Measurements from ENCODE around the gene PUM1. TPM values are rescaled to one million over a fixed set of nuclear protein-coding genes. Genes with fewer than 3 reads are reported as not detected.
A peak's percentile ranks its signal among the peaks of the same experiment; 100 is the strongest.
"Not testable (repeated sequence)": the region's sequence is repeated elsewhere in the genome, so short reads cannot be mapped to it uniquely, and the experiment has no call there.

The PUM1 gene
- total RNA-seq, 2 experiments from 2014 or later = 99.3 to 102 TPM

DNA sequence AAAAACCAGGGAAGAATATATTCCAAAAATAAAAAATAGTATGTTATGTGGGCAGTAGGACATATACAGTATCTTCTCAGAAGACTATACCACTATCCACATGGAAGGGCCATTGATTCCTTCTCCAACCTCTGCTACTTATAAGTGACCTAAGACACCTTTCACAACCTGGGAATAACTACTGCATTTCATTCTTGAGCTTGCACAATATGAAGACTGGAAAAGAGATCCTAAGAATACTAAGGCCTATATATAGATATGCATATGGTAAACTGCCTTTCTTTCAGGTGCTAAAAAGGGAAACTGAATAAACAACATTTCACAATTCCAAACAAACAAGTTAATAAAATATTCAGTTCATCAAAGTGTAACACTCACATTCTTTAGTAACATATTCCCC, 125.0 kb downstream of the PUM1 start:
- no peaks in the 10 kb centered on the region for H3K4me1 Mint-ChIP-seq
- POLR2A ChIA-PET = no interaction called here
- H3K4me3 Mint-ChIP-seq = no peak overlapping the region
- no peak for DNase-seq
- no peaks in the 10 kb centered on the region for H3K9me3 Mint-ChIP-seq
- peaks cover 50% of the 10 kb centered on the region for H3K36me3 Mint-ChIP-seq (ENCODE audit: low read depth)
- H3K27ac Mint-ChIP-seq = no peak overlapping the region
- H3K27me3 Mint-ChIP-seq = no peaks in the 10 kb centered on the region
- CTCF ChIA-PET = interaction anchor here (1.0 to 1.5 kb wide), 2 partner anchors 24 to 221 kb away, joined by 3 read pairs; no protein-coding TSS in a partner anchor

DNA sequence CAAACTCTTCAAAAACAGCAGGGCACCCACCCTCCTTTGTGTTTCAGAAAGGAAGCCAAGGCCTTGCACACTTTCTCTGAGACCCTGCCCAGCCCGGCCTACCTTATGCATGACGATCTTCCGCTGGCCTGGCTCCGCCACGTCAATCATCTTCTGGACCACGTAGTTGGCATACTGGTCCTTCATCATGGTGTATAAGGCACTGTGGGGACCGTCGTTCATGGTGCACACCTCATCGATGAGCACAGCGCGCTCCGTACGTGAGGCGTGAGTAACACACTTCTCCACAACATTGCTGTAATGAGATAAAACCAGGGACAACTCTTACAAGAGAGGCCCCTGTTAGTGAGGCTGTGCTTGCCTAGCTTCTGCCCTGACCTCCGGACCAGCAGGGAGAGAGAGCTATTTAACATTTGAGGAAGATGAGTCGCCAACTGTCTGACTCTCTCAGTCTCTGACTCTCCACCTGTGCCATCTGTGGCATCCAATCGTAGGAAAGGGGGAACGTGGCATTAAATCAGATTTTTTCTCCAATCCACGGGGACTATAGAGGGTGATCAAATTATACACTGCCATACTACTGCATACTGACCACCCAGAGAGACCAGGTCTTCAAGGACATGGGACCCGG, 128.9 kb downstream of the PUM1 start:
- Mint-ChIP-seq H3K27ac (no peak overlapping the region), H3K4me1 (no peaks in the 10 kb centered on the region), H3K4me3 (no peak overlapping the region), H3K36me3 (ENCODE audit: low read depth) (peaks cover 38% of the 10 kb centered on the region), H3K27me3 (no peaks in the 10 kb centered on the region), H3K9me3 (no peaks in the 10 kb centered on the region)
- POLR2A ChIA-PET = no interaction called here
- CTCF ChIA-PET = no interaction called here
- no peak for DNase-seq

DNA sequence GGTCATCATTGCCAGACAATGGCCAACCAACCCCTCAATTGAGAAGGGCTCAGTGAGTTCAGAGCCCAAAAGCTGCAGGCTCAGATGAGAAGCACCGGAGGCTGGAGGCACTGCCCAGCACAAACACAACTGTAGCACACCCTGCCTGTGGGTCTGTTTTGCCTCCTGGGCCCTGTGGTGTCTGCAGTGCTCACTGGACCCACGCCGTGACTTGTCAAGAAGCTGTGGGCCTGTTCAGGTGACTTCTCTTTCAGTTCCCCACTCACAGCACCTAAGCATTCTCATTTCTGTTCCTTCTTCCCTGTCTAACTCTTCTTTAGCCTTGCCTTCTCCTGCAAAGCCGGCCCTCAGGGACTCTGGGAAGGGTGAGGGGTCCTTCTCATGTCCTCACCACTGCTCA, 129.8 kb downstream of the PUM1 start:
- H3K36me3 Mint-ChIP-seq (ENCODE audit: low read depth) = peaks cover 36% of the 10 kb centered on the region

DNA sequence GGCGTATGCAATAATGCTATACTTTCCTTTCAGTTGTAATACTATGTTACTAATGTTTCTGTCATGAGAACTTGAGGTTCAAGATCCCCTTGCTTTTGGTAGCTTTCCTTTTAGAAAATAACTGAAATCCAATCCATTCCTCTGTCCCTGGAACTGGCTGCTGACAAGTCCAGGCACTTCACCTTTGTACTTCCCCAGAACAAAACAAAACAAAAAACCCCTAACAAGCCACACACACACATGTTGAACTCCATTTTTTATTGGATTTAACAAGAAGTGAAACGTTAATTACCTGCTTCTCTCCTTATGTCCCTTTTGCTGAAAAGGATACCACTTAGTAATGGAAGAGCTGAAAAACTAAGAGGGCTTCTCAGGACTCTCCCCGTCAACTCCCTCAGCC, 130.9 kb downstream of the PUM1 start:
- DNase-seq = no peak
- Mint-ChIP-seq H3K36me3 (ENCODE audit: low read depth) (peaks cover 30% of the 10 kb centered on the region), H3K9me3 (no peaks in the 10 kb centered on the region), H3K4me1 (no peaks in the 10 kb centered on the region), H3K27ac (peak overlapping the region; percentile 3), H3K4me3 (no peak overlapping the region), H3K27me3 (no peaks in the 10 kb centered on the region)
- POLR2A ChIA-PET = no interaction called here
- CTCF ChIA-PET = interaction anchor here (0.6 to 1.5 kb wide), 9 partner anchors 11 to 700 kb away, joined by 3 to 4 read pairs (median 3); no protein-coding TSS in a partner anchor

More for the DNA sequence above, 129.8 kb downstream of the PUM1 start:
- H3K4me3 Mint-ChIP-seq, CTCF ChIA-PET, H3K27ac Mint-ChIP-seq, H3K4me1 Mint-ChIP-seq, H3K27me3 Mint-ChIP-seq, DNase-seq, H3K9me3 Mint-ChIP-seq, POLR2A ChIA-PET: not testable (repeated sequence)

DNA sequence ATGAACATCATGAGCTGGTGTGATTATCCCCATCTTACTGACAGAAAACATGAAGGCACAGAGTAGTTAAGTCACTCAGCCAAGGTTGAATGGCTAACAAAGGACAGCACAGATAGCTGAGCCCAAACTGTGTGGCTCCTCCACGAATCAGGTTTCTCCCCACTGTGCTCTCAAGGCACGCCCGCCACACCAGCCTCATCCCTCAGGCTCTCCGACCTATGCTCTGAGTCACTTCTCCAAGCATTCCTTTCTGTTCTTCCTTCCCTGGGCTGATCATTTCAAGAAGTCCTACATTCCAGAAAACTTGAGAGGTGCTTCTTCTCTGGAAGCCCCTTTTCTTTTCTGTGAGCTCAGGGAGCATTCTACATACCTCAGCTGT, 131.7 kb downstream of the PUM1 start:
- ChIA-PET POLR2A (no interaction called here), CTCF (interaction anchor here (0.7 to 1.5 kb wide), 8 partner anchors 10 to 699 kb away, joined by 3 to 4 read pairs (median 4); no protein-coding TSS in a partner anchor)
- DNase-seq = no peak
- Mint-ChIP-seq H3K4me1 (no peaks in the 10 kb centered on the region), H3K4me3 (no peak overlapping the region), H3K27me3 (no peaks in the 10 kb centered on the region), H3K9me3 (no peaks in the 10 kb centered on the region), H3K36me3 (ENCODE audit: low read depth) (peaks cover 29% of the 10 kb centered on the region), H3K27ac (no peak overlapping the region)

DNA sequence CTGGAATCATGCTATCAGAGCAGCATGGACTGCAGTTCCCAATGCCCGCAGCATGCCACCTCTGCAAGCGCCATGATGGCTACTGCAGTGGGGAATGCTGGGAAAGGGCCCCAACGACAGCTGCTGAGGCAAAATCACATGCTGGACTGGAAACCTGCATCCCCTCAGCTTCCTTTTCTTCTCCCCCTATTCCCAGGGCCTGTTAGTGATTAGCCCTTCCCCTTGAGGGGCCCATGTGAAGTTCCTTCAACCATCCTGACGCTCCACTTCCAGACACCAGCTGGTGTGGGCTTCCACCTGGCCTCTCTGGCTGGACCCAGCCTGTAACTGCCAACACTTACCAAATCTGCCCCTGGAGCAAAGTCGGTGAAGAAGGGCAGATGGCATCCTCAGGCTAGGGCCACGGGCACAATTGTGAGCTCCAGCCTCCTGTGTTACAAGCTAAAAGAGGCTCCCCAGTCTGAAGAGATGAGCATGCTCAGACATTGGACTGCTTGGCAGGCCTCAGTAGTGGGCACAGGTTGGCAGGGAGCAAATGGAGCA, 134.8 kb downstream of the PUM1 start:
- ChIA-PET CTCF (interaction anchor here (0.7 to 1.0 kb wide), 2 partner anchors 26 to 145 kb away, joined by 3 read pairs; no protein-coding TSS in a partner anchor), POLR2A (no interaction called here)
- Mint-ChIP-seq H3K36me3 (ENCODE audit: low read depth) (peaks cover 14% of the 10 kb centered on the region), H3K4me1 (peaks cover 2% of the 10 kb centered on the region), H3K9me3 (no peaks in the 10 kb centered on the region), H3K27me3 (no peaks in the 10 kb centered on the region), H3K4me3 (no peak overlapping the region), H3K27ac (no peak overlapping the region)
- DNase-seq = no peak

DNA sequence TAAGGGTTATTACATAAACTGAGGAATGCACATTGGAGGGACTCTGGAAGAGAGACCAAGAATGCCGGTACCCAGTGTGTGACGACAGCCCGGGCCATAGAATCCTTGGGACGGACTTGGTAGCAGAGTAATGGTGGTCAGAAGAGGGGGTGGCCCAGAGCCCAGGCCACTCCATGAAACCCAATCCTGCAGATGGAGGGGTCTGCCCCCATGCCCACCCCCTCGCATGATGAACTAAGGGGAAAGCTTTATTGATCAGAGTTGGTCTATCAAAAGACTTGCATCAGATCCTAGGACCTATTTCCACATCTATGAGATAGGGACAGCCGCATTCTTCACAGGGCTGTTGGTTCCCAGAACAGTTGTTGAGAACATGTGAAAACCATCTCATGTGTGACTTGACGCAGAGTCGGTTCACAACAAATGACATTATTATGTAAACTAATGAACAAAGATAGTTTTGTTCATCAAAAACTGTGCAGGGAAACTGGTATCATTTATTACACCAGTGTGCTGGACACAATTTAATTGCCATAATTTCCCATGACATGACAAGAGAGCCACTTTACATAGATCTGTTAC, 135.5 kb downstream of the PUM1 start:
- Mint-ChIP-seq H3K4me3 (no peak overlapping the region), H3K27ac (no peak overlapping the region), H3K9me3 (no peaks in the 10 kb centered on the region), H3K27me3 (no peaks in the 10 kb centered on the region), H3K4me1 (peaks cover 2% of the 10 kb centered on the region), H3K36me3 (ENCODE audit: low read depth) (peaks cover 10% of the 10 kb centered on the region)
- no peak for DNase-seq
- ChIA-PET CTCF (interaction anchor here (1.0 kb wide), 1 partner anchor 145 kb away, joined by 3 read pairs; no protein-coding TSS in a partner anchor), POLR2A (no interaction called here)

DNA sequence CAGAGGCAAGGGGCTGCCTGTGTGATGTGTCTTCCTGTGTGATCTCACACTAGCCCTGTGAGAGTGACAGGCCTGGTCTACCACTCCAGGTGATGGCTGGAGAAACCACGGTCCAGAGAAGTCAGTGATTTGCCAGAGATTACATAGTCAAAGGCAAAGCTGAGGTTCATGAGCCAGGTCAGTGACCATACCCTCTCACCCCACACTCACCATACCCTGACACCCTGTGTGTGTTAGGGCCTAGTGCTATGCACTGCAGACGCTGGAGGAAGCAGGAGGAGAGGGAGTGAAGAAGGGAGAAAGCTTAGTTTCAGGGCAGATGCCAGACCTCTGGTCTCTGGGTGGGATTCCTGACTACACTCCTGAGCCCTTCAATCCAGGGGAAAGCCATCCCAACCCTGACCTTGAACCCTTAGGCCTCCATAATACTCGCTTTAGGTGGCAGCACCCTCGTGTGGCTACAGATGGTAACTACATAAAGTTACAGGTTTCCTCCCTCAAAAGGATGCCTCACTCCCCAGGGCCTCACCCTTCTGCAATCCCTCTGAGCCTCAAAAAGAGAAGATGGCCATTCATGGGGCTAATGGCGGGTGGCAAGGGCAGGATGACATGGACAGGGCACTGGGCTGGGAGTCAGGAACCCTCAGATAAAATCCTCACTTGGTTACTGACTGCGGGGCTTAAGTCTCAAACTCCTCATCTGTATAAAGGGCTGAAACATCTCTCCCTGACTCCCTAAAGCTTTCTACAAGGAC, 136.2 kb downstream of the PUM1 start:
- Mint-ChIP-seq H3K36me3 (ENCODE audit: low read depth) (peaks cover 4% of the 10 kb centered on the region), H3K9me3 (no peaks in the 10 kb centered on the region), H3K27me3 (no peaks in the 10 kb centered on the region), H3K4me1 (peaks cover 2% of the 10 kb centered on the region), H3K4me3 (no peak overlapping the region), H3K27ac (no peak overlapping the region)
- POLR2A ChIA-PET = no interaction called here
- CTCF ChIA-PET = interaction anchor here (0.6 to 2.1 kb wide), 10 partner anchors 9 to 222 kb away, joined by 3 to 10 read pairs (median 3); no protein-coding TSS in a partner anchor
- peak; percentile 66 for DNase-seq

DNA sequence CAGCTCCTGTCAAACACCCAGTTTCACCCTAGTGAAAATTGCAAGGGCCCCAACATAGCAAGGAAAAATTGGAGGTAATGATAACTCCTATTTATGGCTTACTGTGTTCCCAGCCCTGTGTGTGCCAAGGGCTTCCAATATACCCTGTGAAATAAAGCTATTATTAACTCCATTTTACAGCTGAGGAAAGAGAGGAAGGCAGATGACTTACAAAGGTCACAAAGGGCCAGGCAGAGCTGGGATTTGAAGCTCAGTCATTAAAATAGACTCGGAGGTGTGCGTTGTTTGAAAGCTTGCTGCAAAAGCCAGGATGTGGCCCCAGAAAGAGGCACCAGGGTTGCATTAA, 136.8 kb downstream of the PUM1 start:
- CTCF ChIA-PET = interaction anchor here (0.6 to 2.1 kb wide), 10 partner anchors 8 to 222 kb away, joined by 3 to 10 read pairs (median 3); no protein-coding TSS in a partner anchor
- Mint-ChIP-seq H3K27ac (no peak overlapping the region), H3K4me1 (peaks cover 2% of the 10 kb centered on the region), H3K9me3 (no peaks in the 10 kb centered on the region), H3K36me3 (ENCODE audit: low read depth) (peaks cover under 1% of the 10 kb centered on the region), H3K27me3 (no peaks in the 10 kb centered on the region), H3K4me3 (no peak overlapping the region)
- no peak for DNase-seq
- POLR2A ChIA-PET = interaction anchor here (0.6 to 0.7 kb wide), 2 partner anchors 74 to 198 kb away, joined by 3 read pairs; no protein-coding TSS in a partner anchor

DNA sequence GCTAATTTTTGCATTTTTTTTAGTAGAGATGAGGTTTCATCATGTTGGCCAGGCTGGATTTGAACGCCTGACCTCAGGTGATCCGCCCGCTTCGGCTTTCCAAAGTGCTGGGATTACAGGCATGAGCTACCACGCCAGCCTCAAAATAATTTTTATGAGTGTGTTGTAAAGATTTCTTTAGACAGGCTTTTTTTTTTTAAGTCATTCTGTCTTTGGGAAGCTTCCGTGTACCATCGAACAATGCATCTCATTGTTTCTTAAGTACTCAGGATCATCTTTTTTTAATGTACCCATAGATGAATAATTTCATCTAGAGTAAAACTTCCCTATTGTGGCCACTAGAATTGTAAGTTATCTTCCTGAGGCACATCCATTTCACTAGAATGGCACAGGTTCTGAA, 137.3 kb downstream of the PUM1 start:
- Mint-ChIP-seq H3K27me3 (peaks cover 2% of the 10 kb centered on the region), H3K4me1 (peaks cover 2% of the 10 kb centered on the region), H3K9me3 (no peaks in the 10 kb centered on the region), H3K27ac (no peak overlapping the region), H3K36me3 (ENCODE audit: low read depth) (no peaks in the 10 kb centered on the region), H3K4me3 (no peak overlapping the region)
- DNase-seq = no peak
- ChIA-PET POLR2A (interaction anchor here (0.6 to 0.7 kb wide), 2 partner anchors 74 to 198 kb away, joined by 3 read pairs; no protein-coding TSS in a partner anchor), CTCF (interaction anchor here (0.6 to 2.1 kb wide), 9 partner anchors 10 to 1310 kb away, joined by 3 to 10 read pairs (median 4); no protein-coding TSS in a partner anchor)

DNA sequence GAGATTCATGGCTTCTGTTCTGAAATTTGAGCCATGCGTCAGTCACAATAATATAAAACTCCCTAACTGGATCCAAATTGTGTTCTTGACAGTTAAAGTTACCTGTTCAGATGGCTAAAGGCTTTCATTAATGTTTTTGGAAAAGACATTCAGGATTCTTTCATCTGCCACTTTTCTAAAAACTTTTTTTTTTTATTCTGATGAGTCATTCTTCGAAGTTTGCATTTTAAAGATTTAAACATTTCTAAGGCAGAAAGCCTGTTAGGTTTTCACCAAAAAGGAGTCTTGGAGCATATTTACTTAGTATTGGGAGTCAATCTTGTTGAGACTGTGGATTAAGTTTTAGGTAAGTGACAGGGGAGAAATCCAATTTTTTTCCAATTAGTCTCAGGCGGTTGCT, 138.1 kb downstream of the PUM1 start:
- Mint-ChIP-seq H3K4me3 (no peak overlapping the region), H3K27me3 (peaks cover 3% of the 10 kb centered on the region), H3K27ac (no peak overlapping the region), H3K4me1 (peaks cover 2% of the 10 kb centered on the region), H3K9me3 (no peaks in the 10 kb centered on the region), H3K36me3 (ENCODE audit: low read depth) (no peaks in the 10 kb centered on the region)
- POLR2A ChIA-PET = no interaction called here
- no peak for DNase-seq
- CTCF ChIA-PET = interaction anchor here (0.7 to 2.1 kb wide), 2 partner anchors 125 to 1311 kb away, joined by 6 to 10 read pairs; no protein-coding TSS in a partner anchor

DNA sequence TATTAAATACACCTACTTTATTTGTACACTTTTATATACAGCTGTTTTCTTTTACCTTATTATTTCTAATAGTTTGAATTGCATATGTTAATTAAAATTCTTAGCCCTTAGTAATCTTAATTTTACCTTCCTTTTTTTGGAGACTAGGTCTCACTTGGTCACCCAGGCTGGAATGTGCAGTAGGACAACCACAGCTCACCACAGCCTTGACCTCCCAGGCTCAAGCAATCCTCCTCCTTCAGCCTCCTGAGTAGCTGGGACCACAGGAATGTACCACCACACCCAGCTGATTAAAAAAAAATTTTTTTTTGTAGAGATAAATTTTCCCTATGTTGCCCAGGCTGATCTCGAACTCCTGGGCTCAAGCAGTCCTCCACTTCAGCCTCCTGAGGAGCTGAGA, 141.9 kb downstream of the PUM1 start:
- H3K9me3 Mint-ChIP-seq = no peaks in the 10 kb centered on the region
- no peaks in the 10 kb centered on the region for H3K36me3 Mint-ChIP-seq (ENCODE audit: low read depth)
- DNase-seq = no peak
- H3K4me3 Mint-ChIP-seq = no peak overlapping the region
- no peak overlapping the region for H3K27ac Mint-ChIP-seq
- ChIA-PET CTCF (interaction anchor here (0.7 to 1.5 kb wide), 3 partner anchors 11 to 1226 kb away, joined by 3 to 5 read pairs (median 3); no protein-coding TSS in a partner anchor), POLR2A (no interaction called here)
- peaks cover 19% of the 10 kb centered on the region for H3K27me3 Mint-ChIP-seq
- peaks cover 2% of the 10 kb centered on the region for H3K4me1 Mint-ChIP-seq

All from activated CD4-positive, alpha-beta T cell treated with anti-CD3 and anti-CD28 coated beads, Interleukin-2, amount 10 ng/mL, durations not matched to agents 7 days and 5 days (primary cell).